Smooth muscle cell (in vitro differentiated cells): ENCODE measurements around the gene CNTNAP2. TPM values are rescaled to one million over a fixed set of nuclear protein-coding genes. Genes with fewer than 3 reads are reported as not detected.

Experiments
- DNase-seq: peaks from one replicate; lab custom pipeline; 2025; ENCODE audit not compliant: unreplicated experiment; lab: John Stamatoyannopoulos, UW
- H2AFZ ChIP-seq: fragments of 200-600 bp; sonication (generic); 2 replicates; pipeline ENCODE4 v1.6.0; 2016; ENCODE audit warnings: antibody characterized with exemption, low read depth, mild to moderate bottlenecking
- H3F3A ChIP-seq: fragments of 200-600 bp; sonication (generic); 2 replicates; pipeline ENCODE4 v1.6.0; 2017; ENCODE audit warnings: antibody characterized with exemption, low read depth
- H3K27ac ChIP-seq: fragments of 200-600 bp; sonication (generic); 2 replicates; pipeline ENCODE4 v1.5.1; 2016; ENCODE audit warnings: low read depth, mild to moderate bottlenecking
- H3K27me3 ChIP-seq: fragments of 200-600 bp; sonication (generic); 2 replicates; pipeline ENCODE4 v1.6.1; 2016; ENCODE audit warnings: low read depth, mild to moderate bottlenecking
- H3K36me3 ChIP-seq: fragments of 200-600 bp; sonication (generic); 2 replicates; pipeline ENCODE4 v1.5.1; 2016; ENCODE audit warnings: low read depth
- H3K4me1 ChIP-seq: fragments of 200-600 bp; sonication (generic); 2 replicates; pipeline ENCODE4 v1.5.1; 2016; ENCODE audit warnings: low read depth
- H3K4me2 ChIP-seq: fragments of 200-600 bp; sonication (generic); 2 replicates; pipeline ENCODE4 v1.6.0; 2016; ENCODE audit warnings: mild to moderate bottlenecking
- H3K4me3 ChIP-seq: fragments of 200-600 bp; sonication (generic); 2 replicates; pipeline ENCODE4 v1.5.1; 2016; ENCODE audit warnings: mild to moderate bottlenecking
- H3K79me2 ChIP-seq: fragments of 200-600 bp; sonication (generic); 2 replicates; pipeline ENCODE4 v1.6.0; 2016; ENCODE audit warnings: low read depth, mild to moderate bottlenecking
- H3K9ac ChIP-seq: fragments of 200-600 bp; sonication (generic); 2 replicates; pipeline ENCODE4 v1.6.0; 2016; ENCODE audit warnings: low read depth
- H3K9me3 ChIP-seq: fragments of 200-600 bp; sonication (generic); replicated peaks from 2 replicates; pipeline ENCODE4 v1.5.1; 2016; ENCODE audit warnings: low read depth
- H4K20me1 ChIP-seq: fragments of 200-600 bp; sonication (generic); 2 replicates; pipeline ENCODE4 v1.6.0; 2016; ENCODE audit warnings: low read depth
- CTCF ChIP-seq: fragments of 200-600 bp; sonication (generic); IDR thresholded peaks from 2 replicates; pipeline ENCODE4 v1.5.1; 2017; ENCODE audit warnings: borderline replicate concordance, mild to moderate bottlenecking, antibody characterized with exemption; ENCODE audit not compliant: insufficient read depth, poor library complexity, severe bottlenecking
- WGBS: methylation state at CpG from one replicate; pipeline ENCODE4 v1.1.7; 2016; ENCODE audit warnings: low lambda C conversion rate; 5-methylcytosine and 5-hydroxymethylcytosine counted together
- polyA plus RNA-seq: library from polyadenylated mRNA; unstranded; fragments of >200 nt; fragmentation: Nextera tagmentation; extraction: Ambion mirVana; gene quantifications from 2 replicates; pipeline ENCODE4 v1.2.1, GENCODE V29; 2016
- total RNA-seq: library from RNA; depleted of rRNA; stranded (reverse); fragments of >200 nt; gene quantifications from 2 replicates; pipeline ENCODE4 v1.2.3, GENCODE V29; 2014

Gene CNTNAP2
- total and polyA plus RNA-seq, 2 experiments from 2014 or later = 1.7 to 9.0 TPM

GRCh38 chr7:148129023-148129422, 2012.4 kb downstream of the CNTNAP2 start:
- no peaks in the 10 kb centered on the region for H3K9me3 ChIP-seq
- no peaks in the 10 kb centered on the region for H3K27me3 ChIP-seq
- H3F3A ChIP-seq = no peaks in the 10 kb centered on the region
- no peak for TF ChIP-seq CTCF
- H3K36me3 ChIP-seq = no peaks in the 10 kb centered on the region
- H3K9ac ChIP-seq = no peak overlapping the region
- no peaks in the 10 kb centered on the region for H3K79me2 ChIP-seq
- H3K4me1 ChIP-seq = no peaks in the 10 kb centered on the region
- 94% methylated on average over 6 of the region's 6 CpGs for WGBS
- no peak for DNase-seq
- H4K20me1 ChIP-seq = no peaks in the 10 kb centered on the region
- H2AFZ ChIP-seq = no peak overlapping the region
- H3K4me3 ChIP-seq = no peak overlapping the region
- no peak overlapping the region for H3K27ac ChIP-seq
- H3K4me2 ChIP-seq = no peak overlapping the region

- Histone ChIP-seq H3F3A (no peaks in the 10 kb centered on the region), H3K4me2 (no peak overlapping the region), H3K36me3 (no peaks in the 10 kb centered on the region), H3K4me1 (no peaks in the 10 kb centered on the region), H3K27me3 (no peaks in the 10 kb centered on the region), H3K27ac (no peak overlapping the region), H3K4me3 (no peak overlapping the region), H3K9ac (no peak overlapping the region), H3K9me3 (no peaks in the 10 kb centered on the region), H4K20me1 (no peaks in the 10 kb centered on the region), H2AFZ (no peak overlapping the region), H3K79me2 (no peaks in the 10 kb centered on the region)
- no peak for TF ChIP-seq CTCF
- WGBS = 28% methylated on average over 2 of the region's 2 CpGs
- DNase-seq = no peak
Observed at GRCh38 chr7:148135116-148135515, 2018.5 kb downstream of the CNTNAP2 start.

GRCh38 chr7:148135997-148136396, 2019.4 kb downstream of the CNTNAP2 start:
- H3K79me2 ChIP-seq = no peaks in the 10 kb centered on the region
- H3K27me3 ChIP-seq = no peaks in the 10 kb centered on the region
- H3K27ac ChIP-seq = no peak overlapping the region
- DNase-seq = no peak
- H3K9me3 ChIP-seq = no peaks in the 10 kb centered on the region
- H3F3A ChIP-seq = no peaks in the 10 kb centered on the region
- H3K9ac ChIP-seq = no peak overlapping the region
- WGBS = 78% methylated on average over 3 of the region's 3 CpGs
- no peaks in the 10 kb centered on the region for H3K36me3 ChIP-seq
- no peak overlapping the region for H3K4me2 ChIP-seq
- H3K4me1 ChIP-seq = no peaks in the 10 kb centered on the region
- no peak for TF ChIP-seq CTCF
- H3K4me3 ChIP-seq = no peak overlapping the region
- no peak overlapping the region for H2AFZ ChIP-seq
- H4K20me1 ChIP-seq = no peaks in the 10 kb centered on the region

GRCh38 chr7:148142660-148143248, 2026.2 kb downstream of the CNTNAP2 start:
- Histone ChIP-seq H3K79me2 (no peaks in the 10 kb centered on the region), H3F3A (no peaks in the 10 kb centered on the region), H4K20me1 (no peaks in the 10 kb centered on the region), H3K4me2 (no peak overlapping the region), H3K27ac (no peak overlapping the region), H3K4me1 (no peaks in the 10 kb centered on the region), H3K9me3 (no peaks in the 10 kb centered on the region), H3K9ac (no peak overlapping the region), H3K27me3 (no peaks in the 10 kb centered on the region), H2AFZ (no peak overlapping the region), H3K4me3 (no peak overlapping the region), H3K36me3 (no peaks in the 10 kb centered on the region)
- 45% methylated on average over 4 of the region's 4 CpGs for WGBS
- DNase-seq = no peak
- TF ChIP-seq CTCF = peak; percentile 65
